OCI-LY1 (cell line): Measurements from ENCODE around the gene WLS.

Experiments
- H2AFZ ChIP-seq: fragments of 200-600 bp; sonication (generic), shearing (Covaris generic); 2 replicates; pipeline ENCODE4 v1.6.0; 2014; ENCODE audit warnings: antibody characterized with exemption, mild to moderate bottlenecking, low read length
- H3F3A ChIP-seq: fragments of 200-600 bp; sonication (generic), shearing (Covaris generic); 2 replicates; pipeline ENCODE4 v1.6.0; 2014; ENCODE audit warnings: mild to moderate bottlenecking, antibody characterized with exemption, low read length, moderate library complexity; ENCODE audit not compliant: insufficient read depth
- H3K27ac ChIP-seq: fragments of 200-600 bp; sonication (generic); 2 replicates; pipeline ENCODE4 v1.5.1; 2014; ENCODE audit warnings: low read length, mixed run types, mild to moderate bottlenecking, low read depth; ENCODE audit not compliant: poor library complexity, severe bottlenecking
- H3K27me3 ChIP-seq: fragments of 200-600 bp; sonication (generic); 2 replicates; pipeline ENCODE4 v1.6.0; 2014; ENCODE audit warnings: antibody characterized with exemption, mild to moderate bottlenecking, low read length, moderate library complexity; ENCODE audit not compliant: insufficient read depth
- H3K36me3 ChIP-seq: fragments of 200-600 bp; sonication (generic); 2 replicates; pipeline ENCODE4 v1.6.1; 2014; ENCODE audit warnings: mild to moderate bottlenecking, antibody characterized with exemption, low read length, moderate library complexity, mixed read lengths; ENCODE audit not compliant: insufficient read depth
- H3K4me1 ChIP-seq: fragments of 200-600 bp; sonication (generic); 2 replicates; pipeline ENCODE4 v1.5.1; 2014; ENCODE audit warnings: mild to moderate bottlenecking, low read length, moderate library complexity; ENCODE audit not compliant: insufficient read depth, severe bottlenecking
- H3K4me2 ChIP-seq: fragments of 200-600 bp; sonication (generic), shearing (Covaris generic); 2 replicates; pipeline ENCODE4 v1.6.1; 2014; ENCODE audit warnings: low read length
- H3K4me3 ChIP-seq: fragments of 200-600 bp; sonication (generic); 2 replicates; pipeline ENCODE4 v1.5.1; 2014; ENCODE audit warnings: low read length, low read depth, mild to moderate bottlenecking, mixed read lengths; ENCODE audit not compliant: poor library complexity, severe bottlenecking
- H3K79me2 ChIP-seq: fragments of 200-600 bp; shearing (Covaris generic); 2 replicates; pipeline ENCODE4 v1.6.1; 2016; ENCODE audit warnings: mixed run types, low read length, mixed read lengths; ENCODE audit not compliant: insufficient read depth
- H3K9ac ChIP-seq: fragments of 200-600 bp; sonication (generic), shearing (Covaris generic); 2 replicates; pipeline ENCODE4 v1.6.1; 2014; ENCODE audit warnings: mild to moderate bottlenecking, low read length, mixed read lengths
- H3K9me2 ChIP-seq: fragments of 200-600 bp; sonication (generic), shearing (Covaris generic); 2 replicates; pipeline ENCODE4 v1.6.1; 2014; ENCODE audit warnings: low read depth, mild to moderate bottlenecking, low read length, mixed read lengths
- H3K9me3 ChIP-seq: fragments of 200-600 bp; shearing (Covaris generic); 2 replicates; pipeline ENCODE4 v1.6.1; 2014; ENCODE audit warnings: low read length, mixed read lengths
- H4K20me1 ChIP-seq: fragments of 200-600 bp; sonication (generic), shearing (Covaris generic); 2 replicates; pipeline ENCODE4 v1.6.0; 2016; ENCODE audit warnings: mild to moderate bottlenecking, low read length; ENCODE audit not compliant: insufficient read depth
- EZH2 ChIP-seq: fragments of 200-600 bp; sonication (generic), shearing (Covaris generic); IDR thresholded peaks from 2 replicates; pipeline ENCODE4 v1.8.0; 2017; ENCODE audit warnings: borderline replicate concordance, mixed run types, mild to moderate bottlenecking, antibody characterized with exemption, low read length, moderate library complexity, mixed read lengths
- TF ChIP-seq, protein P1 (sequence below): fragments of 200-600 bp; sonication (generic), shearing (Covaris generic); IDR thresholded peaks from 2 replicates; pipeline ENCODE4 v1.5.1; 2017; ENCODE audit warnings: mild to moderate bottlenecking, antibody characterized with exemption, low read length, moderate library complexity, mixed read lengths

The WLS gene

DNA sequence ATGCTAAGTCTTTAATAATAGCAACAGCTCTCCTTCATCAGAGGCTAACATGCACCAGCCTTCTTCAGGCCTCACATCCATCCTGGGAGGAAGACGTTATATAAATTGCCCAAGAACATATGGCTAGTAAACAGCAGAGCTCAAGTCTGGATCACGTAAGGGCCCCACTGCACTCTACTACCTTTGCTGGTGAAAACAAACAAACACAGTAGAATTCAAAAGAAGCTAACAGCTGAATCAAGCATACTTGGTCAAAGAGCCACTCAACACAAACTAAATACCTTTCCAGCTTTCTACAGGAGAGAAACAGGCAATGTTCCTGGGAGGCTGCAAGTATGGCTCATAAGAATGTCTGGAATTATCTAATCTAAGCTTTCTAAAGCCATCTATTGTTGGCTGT lies 66.0 kb downstream of the WLS start:
- no peaks in the 10 kb centered on the region for H3K36me3 ChIP-seq
- no peaks in the 10 kb centered on the region for H3K9me3 ChIP-seq
- no peaks in the 10 kb centered on the region for H3K4me1 ChIP-seq
- H3K9me2 ChIP-seq = no peaks in the 10 kb centered on the region
- H3K4me3 ChIP-seq = no peak overlapping the region
- no peak overlapping the region for H2AFZ ChIP-seq
- TF ChIP-seq EZH2 = no peak
- TF ChIP-seq, protein P1, sequence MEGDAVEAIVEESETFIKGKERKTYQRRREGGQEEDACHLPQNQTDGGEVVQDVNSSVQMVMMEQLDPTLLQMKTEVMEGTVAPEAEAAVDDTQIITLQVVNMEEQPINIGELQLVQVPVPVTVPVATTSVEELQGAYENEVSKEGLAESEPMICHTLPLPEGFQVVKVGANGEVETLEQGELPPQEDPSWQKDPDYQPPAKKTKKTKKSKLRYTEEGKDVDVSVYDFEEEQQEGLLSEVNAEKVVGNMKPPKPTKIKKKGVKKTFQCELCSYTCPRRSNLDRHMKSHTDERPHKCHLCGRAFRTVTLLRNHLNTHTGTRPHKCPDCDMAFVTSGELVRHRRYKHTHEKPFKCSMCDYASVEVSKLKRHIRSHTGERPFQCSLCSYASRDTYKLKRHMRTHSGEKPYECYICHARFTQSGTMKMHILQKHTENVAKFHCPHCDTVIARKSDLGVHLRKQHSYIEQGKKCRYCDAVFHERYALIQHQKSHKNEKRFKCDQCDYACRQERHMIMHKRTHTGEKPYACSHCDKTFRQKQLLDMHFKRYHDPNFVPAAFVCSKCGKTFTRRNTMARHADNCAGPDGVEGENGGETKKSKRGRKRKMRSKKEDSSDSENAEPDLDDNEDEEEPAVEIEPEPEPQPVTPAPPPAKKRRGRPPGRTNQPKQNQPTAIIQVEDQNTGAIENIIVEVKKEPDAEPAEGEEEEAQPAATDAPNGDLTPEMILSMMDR = no peak
- H3K79me2 ChIP-seq = no peaks in the 10 kb centered on the region
- no peak overlapping the region for H3K27ac ChIP-seq
- H3K9ac ChIP-seq = no peak overlapping the region
- no peak overlapping the region for H3K4me2 ChIP-seq
- H3K27me3 ChIP-seq = no peaks in the 10 kb centered on the region; the same call in 1 of the 2 replicates
- H4K20me1 ChIP-seq = no peaks in the 10 kb centered on the region
- no peaks in the 10 kb centered on the region for H3F3A ChIP-seq

DNA sequence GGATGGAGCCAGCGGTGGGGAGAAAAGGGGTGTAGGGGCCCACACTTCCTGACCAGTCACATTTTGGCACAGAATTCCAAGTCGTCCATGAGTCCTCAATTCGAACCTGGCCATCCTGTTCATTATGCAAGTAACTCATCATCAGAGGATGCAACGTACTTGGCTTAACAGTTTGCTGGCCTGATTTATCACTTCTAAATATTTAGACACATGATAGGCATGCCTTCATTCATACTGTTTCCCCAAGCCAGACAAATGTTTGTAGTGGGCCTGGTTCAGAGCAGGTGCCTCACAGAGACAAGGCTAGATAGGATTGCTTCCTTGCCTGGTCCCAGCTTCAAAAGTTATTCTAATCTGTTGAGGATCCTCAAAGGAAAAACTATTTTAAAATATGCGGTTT lies 66.7 kb downstream of the WLS start:
- no peaks in the 10 kb centered on the region for H3K36me3 ChIP-seq
- no peaks in the 10 kb centered on the region for H3K9me2 ChIP-seq
- no peak overlapping the region for H3K4me3 ChIP-seq
- no peaks in the 10 kb centered on the region; the same call in 1 of the 2 replicates for H3K27me3 ChIP-seq
- H3K9me3 ChIP-seq = no peaks in the 10 kb centered on the region
- no peak overlapping the region for H3K27ac ChIP-seq
- TF ChIP-seq EZH2 = no peak
- TF ChIP-seq, protein P1 = no peak
- no peaks in the 10 kb centered on the region for H3F3A ChIP-seq
- no peaks in the 10 kb centered on the region for H3K4me1 ChIP-seq
- no peak overlapping the region for H3K9ac ChIP-seq
- H2AFZ ChIP-seq = no peak overlapping the region
- no peak overlapping the region for H3K4me2 ChIP-seq
- no peaks in the 10 kb centered on the region for H4K20me1 ChIP-seq
- H3K79me2 ChIP-seq = no peaks in the 10 kb centered on the region

DNA sequence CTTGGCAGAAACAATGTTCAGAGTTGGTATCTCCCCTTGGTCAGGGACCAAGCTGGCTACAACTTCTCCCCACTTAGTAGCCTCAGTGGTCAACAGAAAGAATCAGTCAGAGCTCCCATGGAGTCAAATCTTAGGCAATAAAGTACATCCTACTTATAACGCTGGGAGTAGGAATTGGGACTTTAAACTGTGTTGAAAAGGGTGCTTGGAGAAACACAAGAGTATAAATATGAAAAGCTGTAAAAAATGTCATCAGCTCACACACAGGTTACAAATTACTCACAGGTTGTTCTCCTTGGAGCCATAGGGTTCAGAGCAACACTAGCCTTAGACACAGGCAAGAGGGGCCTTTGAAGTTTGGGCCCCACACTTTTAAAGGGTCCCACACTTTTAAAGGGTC lies 67.4 kb downstream of the WLS start:
- Histone ChIP-seq H3K9ac (no peak overlapping the region), H3K4me2 (no peak overlapping the region), H3K27me3 (no peaks in the 10 kb centered on the region; the same call in 1 of the 2 replicates), H3K4me1 (no peaks in the 10 kb centered on the region), H3K9me2 (no peaks in the 10 kb centered on the region), H3K27ac (no peak overlapping the region), H3K79me2 (no peaks in the 10 kb centered on the region), H3K4me3 (no peak overlapping the region), H2AFZ (no peak overlapping the region), H3K9me3 (no peaks in the 10 kb centered on the region), H3F3A (no peaks in the 10 kb centered on the region), H3K36me3 (no peaks in the 10 kb centered on the region), H4K20me1 (no peaks in the 10 kb centered on the region)
- TF ChIP-seq, protein P1 = no peak
- no peak for TF ChIP-seq EZH2
